HepG2 (cell line): Measurements from ENCODE around the gene JDP2. TPM values are rescaled to one million over a fixed set of nuclear protein-coding genes. Genes with fewer than 3 reads are reported as not detected.

ENCODE experiments used
- ATAC-seq: fragments of 200-7000 bp; cut with Tn5 transposase; 3 replicates; pipeline ENCODE4 v1.9.1; 2020; ENCODE audit warnings: mild to moderate bottlenecking, moderate library complexity
- BruUV-seq: library from RNA; stranded (reverse); fragments of 400-500 nt; replicated peaks from 2 replicates; lab custom pipeline; 2021; lab: Mats Ljungman, UMichigan
- CTCF ChIA-PET: fragments of 300-600 bp; formaldehyde crosslinking; extraction: SDS; loops from one replicate; lab custom pipeline; 2021; ENCODE audit warnings: low total read pairs, inconsistent platforms, low intra/inter-chr PET ratio; lab: Yijun Ruan, JAX
- POLR2A ChIA-PET: fragments of 350-600 bp; sonication (Branson Sonifier 250); formaldehyde crosslinking; loops from one replicate; lab custom pipeline; 2020; ENCODE audit warnings: antibody characterized with exemption, inconsistent platforms; lab: Yijun Ruan, JAX
- DNase-seq: peaks from one replicate; pipeline ENCODE4 v3.0.0-alpha.2; 2015; ENCODE audit warnings: low spot score
- FAIRE-seq: peaks from 3 replicates; lab custom pipeline; 2011; peaks lifted over from hg19 to GRCh38; lab: Jason Lieb, UNC
- H2AFZ ChIP-seq: one replicate; pipeline ENCODE4 v1.6.1; 2011; ENCODE audit warnings: low read length, inconsistent platforms
- H3K27ac ChIP-seq: fragments of 300-600 bp; 3 replicates; pipeline ENCODE4 v1.8.0; 2011; ENCODE audit warnings: mixed run types, mild to moderate bottlenecking, mixed read lengths, low read length, inconsistent platforms; ENCODE audit not compliant: insufficient read depth; ENCODE audit errors: extremely low read length
- H3K27me3 ChIP-seq, 2 experiments: fragments of 200-600 bp in 1 of 2; 2 replicates in 1 of 2; 3 replicates in 1 of 2; pipeline versions ENCODE4 v1.6.0 to v1.8.0; 2011; ENCODE audit warnings: low read length in 2 of 2, mild to moderate bottlenecking in 2 of 2, moderate library complexity in 2 of 2, inconsistent platforms in 1 of 2; ENCODE audit not compliant: insufficient read depth in 2 of 2, control insufficient read depth in 1 of 2
- H3K36me3 ChIP-seq, 2 experiments: fragments of 200-600 bp in 1 of 2; replicated peaks in 1 of 2; 2 replicates in 1 of 2; 3 replicates in 1 of 2; pipeline versions ENCODE4 v1.5.1 to v1.8.0; 2011; ENCODE audit warnings: low read length in 2 of 2, inconsistent platforms in 1 of 2; ENCODE audit not compliant: insufficient read depth in 2 of 2, control insufficient read depth in 1 of 2
- H3K4me1 ChIP-seq: 2 replicates; pipeline ENCODE4 v1.5.1; 2012; ENCODE audit warnings: low read length, inconsistent platforms; ENCODE audit not compliant: insufficient read depth
- H3K4me2 ChIP-seq: 2 replicates; pipeline ENCODE4 v1.6.0; 2011; ENCODE audit warnings: low read depth, low read length, inconsistent platforms
- H3K4me3 ChIP-seq, 3 experiments: fragments of 200-600 bp in 1 of 3; sonication (generic), shearing (Covaris generic) in 1 of 3; replicated peaks in 1 of 3; 2 replicates each; pipeline ENCODE4 v1.5.1; 2011 to 2016; ENCODE audit warnings: low read length in 3 of 3, inconsistent platforms in 2 of 3, low read depth in 2 of 3, mild to moderate bottlenecking in 2 of 3, control low read depth in 1 of 3, mixed read lengths in 1 of 3; ENCODE audit not compliant: insufficient read depth in 1 of 3
- H3K79me2 ChIP-seq: one replicate; pipeline ENCODE4 v1.6.1; 2011; ENCODE audit warnings: low read length, inconsistent platforms; ENCODE audit not compliant: insufficient read depth
- H3K9ac ChIP-seq: 2 replicates; pipeline ENCODE4 v1.6.0; 2011; ENCODE audit warnings: mild to moderate bottlenecking, low read depth, low read length, inconsistent platforms; ENCODE audit not compliant: insufficient read depth
- H3K9me3 ChIP-seq: 2 replicates; pipeline ENCODE4 v1.5.1; 2012; ENCODE audit warnings: mild to moderate bottlenecking, low read length
- H4K20me1 ChIP-seq: 2 replicates; pipeline ENCODE4 v1.6.0; 2011; ENCODE audit warnings: inconsistent platforms, mild to moderate bottlenecking, low read length, moderate library complexity; ENCODE audit not compliant: insufficient read depth
- ARNT2 ChIP-seq: sonication (generic); formaldehyde crosslinking; IDR thresholded peaks from 2 replicates; pipeline ENCODE4 v1.8.0; 2022; ENCODE audit warnings: mild to moderate bottlenecking, low read depth, missing genetic modification reagents, moderate library complexity
- CBX1 ChIP-seq: IDR thresholded peaks from one replicate; pipeline ENCODE4 v1.6.1; 2016; ENCODE audit warnings: antibody characterized with exemption, low read depth
- DR1 ChIP-seq: sonication (generic); formaldehyde crosslinking; IDR thresholded peaks from 2 replicates; pipeline ENCODE4 v1.8.0; 2021; ENCODE audit warnings: mild to moderate bottlenecking, missing genetic modification reagents, inconsistent platforms
- HMGA1 ChIP-seq: sonication (generic); formaldehyde crosslinking; conservative IDR thresholded peaks from 2 replicates; pipeline ENCODE4 v1.4.0; 2020; ENCODE audit warnings: missing genetic modification reagents
- ISX ChIP-seq: sonication (generic); formaldehyde crosslinking; conservative IDR thresholded peaks from 2 replicates; pipeline ENCODE4 v1.5.0; 2020; ENCODE audit warnings: missing genetic modification reagents
- MIER3 ChIP-seq: IDR thresholded peaks from 2 replicates; pipeline ENCODE4 v1.6.1; 2016; ENCODE audit warnings: missing compliant biosample characterization, borderline replicate concordance
- MLXIP ChIP-seq: sonication (generic); formaldehyde crosslinking; IDR thresholded peaks from 2 replicates; pipeline ENCODE4 v1.9.0; 2021; ENCODE audit warnings: missing genetic modification reagents, borderline replicate concordance
- MTF1 ChIP-seq: sonication (generic); formaldehyde crosslinking; IDR thresholded peaks from 2 replicates; pipeline ENCODE4 v1.5.0; 2020; ENCODE audit warnings: missing genetic modification reagents
- SOX5 ChIP-seq: IDR thresholded peaks from 2 replicates; pipeline ENCODE4 v1.6.1; 2016; ENCODE audit warnings: borderline replicate concordance
- ZNF10 ChIP-seq: sonication (generic); formaldehyde crosslinking; IDR thresholded peaks from 2 replicates; pipeline ENCODE4 v1.4.0; 2020; ENCODE audit warnings: mild to moderate bottlenecking, low read depth, missing genetic modification reagents, borderline replicate concordance
- ZNF337 ChIP-seq: sonication (generic); formaldehyde crosslinking; IDR thresholded peaks from 2 replicates; pipeline ENCODE4 v1.5.1; 2020; ENCODE audit warnings: missing genetic modification reagents, low read depth, mild to moderate bottlenecking, borderline replicate concordance
- ZNF414 ChIP-seq: sonication (generic); formaldehyde crosslinking; IDR thresholded peaks from 2 replicates; pipeline ENCODE4 v1.5.0; 2020; ENCODE audit warnings: missing genetic modification reagents
- ZZZ3 ChIP-seq: sonication (generic); formaldehyde crosslinking; IDR thresholded peaks from 2 replicates; pipeline ENCODE4 v1.4.0; 2020; ENCODE audit warnings: missing genetic modification reagents, mild to moderate bottlenecking, borderline replicate concordance
- WGBS: methylation state at CpG from one replicate; pipeline ENCODE4 v1.1.6; 2017; ENCODE audit warnings: low lambda C conversion rate; 5-methylcytosine and 5-hydroxymethylcytosine counted together
- in situ Hi-C: cut with HindIII; loops from 2 replicates; pipeline ENCODE4 v1.10.0; 2017; ENCODE audit warnings: low pct_unique_long_range_greater_than_20kb; ENCODE audit not compliant: extremely low pct_ligation_motif_present
- intact Hi-C: fragments of 100-400 bp; cut with micrococcal nuclease; formaldehyde crosslinking; loops from one replicate; pipeline ENCODE4 v1.10.0; 2022; ENCODE audit not compliant: unreplicated experiment
- polyA plus RNA-seq, 8 experiments: library from polyadenylated mRNA; depleted of rRNA in 3 of 8; stranded (reverse) in 7 of 8; unstranded in 1 of 8; fragments of >200 nt; fragmentation: Illumina TruSeq in 4 of 8; extraction: Trizol in 4 of 8; gene quantifications; 2 replicates each; pipeline versions ENCODE4 v1.2.1 to v1.2.3, GENCODE V29; 2011 to 2016; ENCODE audit warnings: low read depth in 4 of 8, missing spikeins in 1 of 8, mixed read lengths in 1 of 8; ENCODE audit not compliant: insufficient read depth in 1 of 8
- total RNA-seq, 5 experiments: library from RNA; depleted of rRNA; stranded (reverse); fragments of >200 nt; fragmentation: Illumina TruSeq; extraction: Trizol; gene quantifications; 2 replicates each; pipeline ENCODE4 v1.2.3, GENCODE V29; 2016; ENCODE audit warnings: low read depth in 1 of 5

JDP2 gene
- total and polyA plus RNA-seq, 2 of the 13 experiments (the other 11 are each of a cell fraction or from before 2014, with no cell fraction given) = 8.0 to 8.9 TPM

GRCh38 chr14:75395862-75396261, 32.0 kb upstream of the JDP2 start:
- H3K79me2 ChIP-seq = no peaks in the 10 kb centered on the region
- 49% methylated on average over 4 of the region's 5 CpGs for WGBS
- no peak for FAIRE-seq
- H3K4me3 ChIP-seq = no peak overlapping the region
- POLR2A ChIA-PET = no interaction called here
- H2AFZ ChIP-seq = no peak overlapping the region
- no peak for ATAC-seq
- peaks cover 0 to 45% of the 10 kb centered on the region in 2 experiments; a peak in 3 of 5 replicates for H3K27me3 ChIP-seq
- no peak overlapping the region for H3K27ac ChIP-seq
- CTCF ChIA-PET = no interaction called here
- no peak overlapping the region for H3K9ac ChIP-seq
- TF ChIP-seq MTF1 (no peak), ARNT2 (CRISPR knock-in tag) (no peak), HMGA1 (CRISPR knock-in tag) (no peak), ZNF414 (CRISPR knock-in tag) (no peak), ISX (CRISPR knock-in tag) (no peak), MLXIP (CRISPR knock-in tag) (no peak), SOX5 (CRISPR knock-in tag) (no peak), DR1 (CRISPR knock-in tag) (no peak), ZZZ3 (no peak), CBX1 (no peak), ZNF337 (CRISPR knock-in tag) (no peak), ZNF10 (no peak), MIER3 (CRISPR knock-in tag) (no peak)
- in situ Hi-C loops (no loop called here), intact Hi-C loops (no loop called here)
- no peak overlapping the region for H3K4me2 ChIP-seq
- no peak for DNase-seq
- H3K4me1 ChIP-seq = no peaks in the 10 kb centered on the region
- no peaks in the 10 kb centered on the region for H3K36me3 ChIP-seq
- H4K20me1 ChIP-seq = no peaks in the 10 kb centered on the region
- H3K9me3 ChIP-seq = no peaks in the 10 kb centered on the region
- no TSS peak for BruUV-seq
